NT2/D1 (cell line): ENCODE measurements around the gene RABGGTA.

Experiments
- DNase-seq: peaks from one replicate; pipeline ENCODE4 v3.0.0-alpha.2; 2011; ENCODE audit warnings: low read depth, low spot score
- H3K27me3 ChIP-seq: 2 replicates; pipeline ENCODE4 v1.6.0; 2011; ENCODE audit warnings: mild to moderate bottlenecking; ENCODE audit not compliant: insufficient read length, insufficient read depth
- H3K36me3 ChIP-seq: 2 replicates; pipeline ENCODE4 v1.6.1; 2011; ENCODE audit warnings: mild to moderate bottlenecking, low read length, mixed read lengths; ENCODE audit not compliant: insufficient read depth, insufficient read length
- H3K4me1 ChIP-seq: 2 replicates; pipeline ENCODE4 v1.5.1; 2011; ENCODE audit not compliant: insufficient read depth, insufficient read length
- H3K4me3 ChIP-seq: 2 replicates; pipeline ENCODE4 v1.5.1; 2011; ENCODE audit warnings: low read depth; ENCODE audit not compliant: insufficient read length
- H3K9ac ChIP-seq: 2 replicates; pipeline ENCODE4 v1.6.0; 2011; ENCODE audit warnings: low read depth; ENCODE audit not compliant: insufficient read length
- H3K9me3 ChIP-seq: 2 replicates; pipeline ENCODE4 v1.5.1; 2011; ENCODE audit warnings: mild to moderate bottlenecking, low read length; ENCODE audit not compliant: insufficient read depth
- SUZ12 ChIP-seq: IDR thresholded peaks from 2 replicates; pipeline ENCODE4 v1.6.1; 2011; ENCODE audit not compliant: insufficient read length, insufficient read depth; ENCODE audit errors: extremely low read depth
- YY1 ChIP-seq: IDR thresholded peaks from 2 replicates; pipeline ENCODE4 v1.6.1; 2011; ENCODE audit not compliant: insufficient read length, insufficient read depth
- ZNF274 ChIP-seq: IDR thresholded peaks from 2 replicates; pipeline ENCODE4 v1.6.1; 2011; ENCODE audit warnings: mild to moderate bottlenecking, low read depth, low read length

The RABGGTA gene

GRCh38 chr14:24280797-24281460 lies 9.5 kb upstream of the RABGGTA start:
- Histone ChIP-seq H3K9me3 (no peaks in the 10 kb centered on the region), H3K4me1 (peaks cover 4% of the 10 kb centered on the region), H3K27me3 (no peaks in the 10 kb centered on the region), H3K36me3 (no peaks in the 10 kb centered on the region), H3K9ac (no peak overlapping the region), H3K4me3 (no peak overlapping the region)
- DNase-seq: no peak
- no peak for TF ChIP-seq YY1
- TF ChIP-seq ZNF274: no peak
- no peak for TF ChIP-seq SUZ12

GRCh38 chr14:24279301-24280186 lies 8.1 kb upstream of the RABGGTA start:
- Histone ChIP-seq H3K4me1 (peaks cover 4% of the 10 kb centered on the region), H3K9ac (no peak overlapping the region), H3K36me3 (no peaks in the 10 kb centered on the region), H3K4me3 (no peak overlapping the region), H3K9me3 (no peaks in the 10 kb centered on the region), H3K27me3 (no peaks in the 10 kb centered on the region)
- no peak for DNase-seq
- no peak for TF ChIP-seq ZNF274
- no peak for TF ChIP-seq SUZ12
- no peak for TF ChIP-seq YY1

- H3K9ac ChIP-seq: no peak overlapping the region
- no peaks in the 10 kb centered on the region for H3K9me3 ChIP-seq
- H3K36me3 ChIP-seq: peaks cover 3% of the 10 kb centered on the region
- H3K4me1 ChIP-seq: peaks cover 4% of the 10 kb centered on the region
- no peaks in the 10 kb centered on the region for H3K27me3 ChIP-seq
- no peak for DNase-seq
- TF ChIP-seq SUZ12 (no peak), ZNF274 (no peak), YY1 (no peak)
- no peak overlapping the region for H3K4me3 ChIP-seq
Observed at GRCh38 chr14:24278424-24278823, 7.0 kb upstream of the RABGGTA start.

- Histone ChIP-seq H3K27me3 (no peaks in the 10 kb centered on the region), H3K4me3 (no peak overlapping the region), H3K9ac (no peak overlapping the region), H3K9me3 (no peaks in the 10 kb centered on the region), H3K4me1 (peaks cover 4% of the 10 kb centered on the region), H3K36me3 (peaks cover 4% of the 10 kb centered on the region)
- DNase-seq: no peak
- TF ChIP-seq YY1: no peak
- TF ChIP-seq ZNF274: no peak
- TF ChIP-seq SUZ12: no peak
Observed at GRCh38 chr14:24277606-24278321, 6.4 kb upstream of the RABGGTA start.

GRCh38 chr14:24277071-24277470 lies 5.7 kb upstream of the RABGGTA start:
- H3K4me3 ChIP-seq: no peak overlapping the region
- H3K9me3 ChIP-seq: no peaks in the 10 kb centered on the region
- TF ChIP-seq YY1: no peak
- TF ChIP-seq ZNF274: no peak
- no peak for TF ChIP-seq SUZ12
- no peak overlapping the region for H3K9ac ChIP-seq
- DNase-seq: no peak
- peaks cover 4% of the 10 kb centered on the region for H3K4me1 ChIP-seq
- H3K36me3 ChIP-seq: peaks cover 4% of the 10 kb centered on the region
- no peaks in the 10 kb centered on the region for H3K27me3 ChIP-seq

GRCh38 chr14:24274101-24274543 lies 2.7 kb upstream of the RABGGTA start:
- Histone ChIP-seq H3K4me1 (no peaks in the 10 kb centered on the region), H3K9ac (no peak overlapping the region), H3K36me3 (peaks cover 15% of the 10 kb centered on the region), H3K9me3 (no peaks in the 10 kb centered on the region), H3K27me3 (no peaks in the 10 kb centered on the region), H3K4me3 (no peak overlapping the region)
- TF ChIP-seq SUZ12 (no peak), YY1 (no peak), ZNF274 (no peak)
- DNase-seq: no peak

GRCh38 chr14:24273422-24273998 lies 2.1 kb upstream of the RABGGTA start:
- peaks cover 21% of the 10 kb centered on the region for H3K36me3 ChIP-seq
- no peaks in the 10 kb centered on the region for H3K27me3 ChIP-seq
- TF ChIP-seq ZNF274: no peak
- TF ChIP-seq SUZ12: no peak
- TF ChIP-seq YY1: no peak
- H3K4me1 ChIP-seq: no peaks in the 10 kb centered on the region
- H3K4me3 ChIP-seq: no peak overlapping the region
- H3K9me3 ChIP-seq: no peaks in the 10 kb centered on the region
- DNase-seq: no peak
- H3K9ac ChIP-seq: no peak overlapping the region
